PC-3 (cell line): ENCODE measurements around the gene CD160. TPM values are rescaled to one million over a fixed set of nuclear protein-coding genes. Genes with fewer than 3 reads are reported as not detected.

Experiments
- ATAC-seq: fragments of 200-7000 bp; cut with Tn5 transposase; 2 replicates; pipeline ENCODE4 v1.9.1; 2020; ENCODE audit warnings: mild to moderate bottlenecking, moderate library complexity
- BruUV-seq: library from RNA; stranded (reverse); fragments of 400-500 nt; replicated peaks from 2 replicates; lab custom pipeline; 2021; lab: Mats Ljungman, UMichigan
- CTCF ChIA-PET: fragments of 300-600 bp; sonication (Branson Sonifier 250); formaldehyde crosslinking; loops from one replicate; lab custom pipeline; 2022; ENCODE audit warnings: antibody characterized with exemption; lab: Charles Lee
- POLR2A ChIA-PET: fragments of 300-600 bp; sonication (Branson Sonifier 250); formaldehyde crosslinking; loops from one replicate; lab custom pipeline; 2022; ENCODE audit warnings: antibody characterized with exemption; ENCODE audit not compliant: unreplicated experiment; lab: Charles Lee
- DNase-seq: peaks from one replicate; pipeline ENCODE4 v3.0.0-alpha.2; 2015
- H2AFZ ChIP-seq: fragments of 300-600 bp; sonication (generic); 2 replicates; pipeline ENCODE4 v1.6.0; 2016; ENCODE audit warnings: antibody characterized with exemption, low read length
- H3F3A ChIP-seq: fragments of 300-600 bp; sonication (generic); one replicate; pipeline ENCODE4 v1.6.0; 2017; ENCODE audit warnings: antibody characterized with exemption, low read length, control low read depth, mild to moderate bottlenecking; ENCODE audit not compliant: unreplicated experiment
- H3K27ac ChIP-seq: fragments of 300-600 bp; sonication (generic); 2 replicates; pipeline ENCODE4 v1.5.1; 2016; ENCODE audit warnings: mild to moderate bottlenecking, low read length
- H3K27me3 ChIP-seq: fragments of 300-600 bp; sonication (generic); 2 replicates; pipeline ENCODE4 v1.6.1; 2016; ENCODE audit warnings: low read length, mixed read lengths
- H3K36me3 ChIP-seq: fragments of 300-600 bp; sonication (generic); 2 replicates; pipeline ENCODE4 v1.6.1; 2016; ENCODE audit warnings: low read depth, mixed run types, low read length, mixed read lengths
- H3K4me1 ChIP-seq: fragments of 300-600 bp; sonication (generic); 2 replicates; pipeline ENCODE4 v1.5.1; 2016; ENCODE audit warnings: low read length; ENCODE audit not compliant: insufficient read depth
- H3K4me2 ChIP-seq: fragments of 300-600 bp; sonication (generic); 2 replicates; pipeline ENCODE4 v1.6.0; 2016; ENCODE audit warnings: low read length
- H3K4me3 ChIP-seq: fragments of 300-600 bp; sonication (generic); 2 replicates; pipeline ENCODE4 v1.5.1; 2016; ENCODE audit warnings: mild to moderate bottlenecking, low read length, mixed read lengths
- H3K79me2 ChIP-seq: fragments of 300-600 bp; sonication (generic); 2 replicates; pipeline ENCODE4 v1.6.1; 2017; ENCODE audit warnings: low read length, mixed read lengths
- H3K9ac ChIP-seq: fragments of 300-600 bp; sonication (generic); 2 replicates; pipeline ENCODE4 v1.6.0; 2016; ENCODE audit warnings: mild to moderate bottlenecking, low read length
- H3K9me2 ChIP-seq: fragments of 300-600 bp; sonication (generic); replicated peaks from 2 replicates; pipeline ENCODE4 v1.6.1; 2016; ENCODE audit warnings: mixed run types, low read length, mixed read lengths
- H3K9me3 ChIP-seq: fragments of 300-600 bp; sonication (generic); 2 replicates; pipeline ENCODE4 v1.6.1; 2016; ENCODE audit warnings: low read length, mixed read lengths
- H4K20me1 ChIP-seq: fragments of 300-600 bp; sonication (generic); 2 replicates; pipeline ENCODE4 v1.6.1; 2016; ENCODE audit warnings: low read length, mixed read lengths
- EZH2 ChIP-seq: fragments of 300-600 bp; sonication (generic); IDR thresholded peaks from one replicate; pipeline ENCODE4 v1.6.1; 2017; ENCODE audit warnings: antibody characterized with exemption, mild to moderate bottlenecking, low read length; ENCODE audit not compliant: unreplicated experiment
- EZH2phosphoT487 ChIP-seq: fragments of 300-600 bp; sonication (generic); IDR thresholded peaks from 2 replicates; pipeline ENCODE4 v1.6.1; 2018; ENCODE audit warnings: mild to moderate bottlenecking, antibody characterized with exemption, low read length, borderline replicate concordance
- intact Hi-C: fragments of 100-400 bp; cut with micrococcal nuclease; formaldehyde crosslinking; loops from 2 replicates; pipeline ENCODE4 v1.9.0; 2023
- total RNA-seq: library from RNA; depleted of rRNA; stranded (reverse); fragments of >200 nt; gene quantifications from 2 replicates; pipeline ENCODE4 v1.2.3, GENCODE V29; 2014; rRNA removed
- TF ChIP-seq, protein P1 (sequence below): fragments of 300-600 bp; sonication (generic); conservative IDR thresholded peaks from 2 replicates; pipeline ENCODE4 v1.5.1; 2017; ENCODE audit warnings: antibody characterized with exemption, low read depth, mild to moderate bottlenecking, low read length

CD160 gene
- total RNA-seq, 1 experiment from 2014 or later: not detected

DNA sequence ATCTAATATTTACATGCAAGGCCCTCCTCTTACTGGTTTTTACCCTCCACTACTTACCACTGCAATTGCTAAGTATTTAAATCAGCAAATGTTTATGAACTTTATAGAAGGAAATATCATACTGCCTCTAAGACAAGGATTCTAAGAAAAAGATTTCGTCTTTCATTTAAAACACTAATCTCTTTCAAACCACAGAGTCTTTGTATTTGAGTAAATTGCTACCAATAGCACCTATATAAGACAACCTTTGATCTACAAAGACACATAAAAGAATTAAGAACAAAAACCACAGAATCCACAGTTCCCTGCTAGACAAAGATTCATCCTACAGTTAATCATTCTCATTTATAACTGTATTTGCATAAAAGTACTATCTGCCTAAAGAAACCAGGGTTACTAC lies 67.0 kb downstream of the CD160 start:
- H3K36me3 ChIP-seq: peaks cover 3% of the 10 kb centered on the region
- intact Hi-C loops: no loop called here
- peaks cover 11% of the 10 kb centered on the region for H3K79me2 ChIP-seq
- no peaks in the 10 kb centered on the region for H3K9me3 ChIP-seq
- H3K27ac ChIP-seq: no peak overlapping the region
- no peaks in the 10 kb centered on the region for H3K9me2 ChIP-seq
- DNase-seq (no peak), ATAC-seq (no peak)
- TF ChIP-seq, protein P1, sequence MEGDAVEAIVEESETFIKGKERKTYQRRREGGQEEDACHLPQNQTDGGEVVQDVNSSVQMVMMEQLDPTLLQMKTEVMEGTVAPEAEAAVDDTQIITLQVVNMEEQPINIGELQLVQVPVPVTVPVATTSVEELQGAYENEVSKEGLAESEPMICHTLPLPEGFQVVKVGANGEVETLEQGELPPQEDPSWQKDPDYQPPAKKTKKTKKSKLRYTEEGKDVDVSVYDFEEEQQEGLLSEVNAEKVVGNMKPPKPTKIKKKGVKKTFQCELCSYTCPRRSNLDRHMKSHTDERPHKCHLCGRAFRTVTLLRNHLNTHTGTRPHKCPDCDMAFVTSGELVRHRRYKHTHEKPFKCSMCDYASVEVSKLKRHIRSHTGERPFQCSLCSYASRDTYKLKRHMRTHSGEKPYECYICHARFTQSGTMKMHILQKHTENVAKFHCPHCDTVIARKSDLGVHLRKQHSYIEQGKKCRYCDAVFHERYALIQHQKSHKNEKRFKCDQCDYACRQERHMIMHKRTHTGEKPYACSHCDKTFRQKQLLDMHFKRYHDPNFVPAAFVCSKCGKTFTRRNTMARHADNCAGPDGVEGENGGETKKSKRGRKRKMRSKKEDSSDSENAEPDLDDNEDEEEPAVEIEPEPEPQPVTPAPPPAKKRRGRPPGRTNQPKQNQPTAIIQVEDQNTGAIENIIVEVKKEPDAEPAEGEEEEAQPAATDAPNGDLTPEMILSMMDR: no peak
- TF ChIP-seq EZH2: no peak
- TF ChIP-seq EZH2phosphoT487: no peak
- H2AFZ ChIP-seq: no peak overlapping the region
- no peak overlapping the region for H3K9ac ChIP-seq
- H3K4me3 ChIP-seq: no peak overlapping the region
- H3F3A ChIP-seq: peaks cover 3% of the 10 kb centered on the region
- H4K20me1 ChIP-seq: no peaks in the 10 kb centered on the region
- peaks cover 40% of the 10 kb centered on the region for H3K4me1 ChIP-seq
- CTCF ChIA-PET: no interaction called here
- no peak overlapping the region for H3K4me2 ChIP-seq
- no peaks in the 10 kb centered on the region for H3K27me3 ChIP-seq
- POLR2A ChIA-PET: no interaction called here
- BruUV-seq: no TSS peak

DNA sequence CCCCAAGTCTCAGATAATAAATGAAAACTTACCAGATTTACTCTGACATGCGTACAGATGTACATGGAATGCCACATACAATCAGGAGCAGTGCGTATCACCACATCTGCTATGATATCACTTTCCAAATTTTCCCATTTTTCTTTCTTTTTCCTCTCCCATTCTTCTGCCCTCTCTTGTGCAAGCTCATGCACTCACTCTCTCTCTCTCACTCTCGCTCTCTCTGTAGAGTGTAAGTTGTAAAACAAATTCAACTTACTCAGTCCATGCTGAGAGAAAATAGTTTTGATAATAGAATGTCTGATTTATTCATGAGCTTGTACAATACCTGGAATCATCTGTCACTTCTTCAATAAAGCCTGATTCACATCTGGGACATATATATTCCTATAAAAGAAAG lies 69.3 kb downstream of the CD160 start:
- DNase-seq: no peak
- H3K79me2 ChIP-seq: peaks cover 3% of the 10 kb centered on the region; the same call in 1 of the 2 replicates
- H3K36me3 ChIP-seq: peaks cover 3% of the 10 kb centered on the region
- no peaks in the 10 kb centered on the region for H3F3A ChIP-seq
- no TSS peak for BruUV-seq
- ChIA-PET CTCF (no interaction called here), POLR2A (no interaction called here)
- intact Hi-C loops: no loop called here
- no peak overlapping the region for H3K4me2 ChIP-seq
- H3K4me3 ChIP-seq: no peak overlapping the region
- no peaks in the 10 kb centered on the region for H3K27me3 ChIP-seq
- H3K27ac ChIP-seq: no peak overlapping the region
- no peaks in the 10 kb centered on the region for H3K9me2 ChIP-seq
- H3K4me1 ChIP-seq: peaks cover 18% of the 10 kb centered on the region
- TF ChIP-seq, protein P1: no peak
- no peak for TF ChIP-seq EZH2
- TF ChIP-seq EZH2phosphoT487: no peak
- ATAC-seq: no peak
- H3K9ac ChIP-seq: no peak overlapping the region
- no peak overlapping the region for H2AFZ ChIP-seq
- no peaks in the 10 kb centered on the region for H4K20me1 ChIP-seq
- no peaks in the 10 kb centered on the region for H3K9me3 ChIP-seq

Other genes with a start within 250 kb of the CD160 start
- 38.3 and 47.9 TPM in 2 replicates for gene GPR89A, start 111.5 kb upstream of the CD160 start, total RNA-seq
- 2.3 and 4.2 TPM in 2 replicates for gene PDZK1, start 12.1 kb upstream of the CD160 start, total RNA-seq
- 15.2 and 15.9 TPM in 2 replicates for gene RNF115, start 104.6 kb downstream of the CD160 start, total RNA-seq
- 35.8 and 41.5 TPM in 2 replicates for gene POLR3C, start 104.7 kb downstream of the CD160 start, total RNA-seq
- gene NUDT17, start 126.1 kb downstream of the CD160 start, total RNA-seq: 2.4 and 3.0 TPM in 2 replicates
- gene PIAS3, start 139.6 kb downstream of the CD160 start, total RNA-seq: 25.2 and 27.2 TPM in 2 replicates
- gene ANKRD35, start 166.4 kb downstream of the CD160 start, total RNA-seq: 0.07 and 0.40 TPM in 2 replicates
- 0.81 and 1.9 TPM in 2 replicates for gene ITGA10, start 190.6 kb downstream of the CD160 start, total RNA-seq
- gene PEX11B, start 199.2 kb downstream of the CD160 start, total RNA-seq: 27.4 and 31.3 TPM in 2 replicates
- 459 and 482 TPM in 2 replicates for gene RBM8A, start 208.0 kb downstream of the CD160 start, total RNA-seq
- gene LIX1L, start 238.5 kb downstream of the CD160 start, total RNA-seq: 12.5 and 13.6 TPM in 2 replicates
- gene ANKRD34A, start 245.1 kb downstream of the CD160 start, total RNA-seq: 0.29 and 2.8 TPM in 2 replicates
- 3.7 and 8.4 TPM in 2 replicates for gene POLR3GL, start 245.2 kb downstream of the CD160 start, total RNA-seq